ENCODE results near the gene TPI1.
A peak's percentile ranks its signal among the peaks of the same experiment; 100 is the strongest.
"Not testable (repeated sequence)": the region's sequence is repeated elsewhere in the genome, so short reads cannot be mapped to it uniquely, and the experiment has no call there.

The TPI1 gene

GRCh38 chr12:6889775-6890573, 22.6 kb downstream of the TPI1 start:
- not testable (repeated sequence) for H3K36me3 ChIP-seq (ENCODE audit: insufficient read depth, low read length); H3K4me1 ChIP-seq (ENCODE audit: insufficient read depth, low read length); H3K4me3 ChIP-seq (ENCODE audit: low read length)

GRCh38 chr12:6890789-6891645, 23.7 kb downstream of the TPI1 start:
- Histone ChIP-seq H3K4me1 (ENCODE audit: insufficient read depth, low read length) (peaks cover 6% of the 10 kb centered on the region), H3K27me3 (ENCODE audit: insufficient read depth, low read length) (no peaks in the 10 kb centered on the region), H3K36me3 (ENCODE audit: insufficient read depth, low read length) (no peaks in the 10 kb centered on the region), H3K4me3 (ENCODE audit: low read length) (peak overlapping the region; percentile 49), H2AFZ (ENCODE audit: low read depth, low read length) (peak overlapping the region; percentile 92), H3K9me3 (ENCODE audit: low read length) (no peaks in the 10 kb centered on the region)

More at GRCh38 chr12:6889775-6890573, 22.6 kb downstream of the TPI1 start:
- H3K27me3 ChIP-seq (ENCODE audit: insufficient read depth, low read length); H3K9me3 ChIP-seq (ENCODE audit: low read length): not testable (repeated sequence)
- peak overlapping the region; percentile 92 for H2AFZ ChIP-seq (ENCODE audit: low read depth, low read length)

- Histone ChIP-seq H3K9me3 (ENCODE audit: low read length) (no peaks in the 10 kb centered on the region), H3K27me3 (ENCODE audit: insufficient read depth, low read length) (no peaks in the 10 kb centered on the region), H3K36me3 (ENCODE audit: insufficient read depth, low read length) (no peaks in the 10 kb centered on the region), H3K4me1 (ENCODE audit: insufficient read depth, low read length) (peaks cover 6% of the 10 kb centered on the region), H3K4me3 (ENCODE audit: low read length) (peak overlapping the region; percentile 25), H2AFZ (ENCODE audit: low read depth, low read length) (peak overlapping the region; percentile 68)
Measured at GRCh38 chr12:6891646-6892001, 24.3 kb downstream of the TPI1 start.

DNA sequence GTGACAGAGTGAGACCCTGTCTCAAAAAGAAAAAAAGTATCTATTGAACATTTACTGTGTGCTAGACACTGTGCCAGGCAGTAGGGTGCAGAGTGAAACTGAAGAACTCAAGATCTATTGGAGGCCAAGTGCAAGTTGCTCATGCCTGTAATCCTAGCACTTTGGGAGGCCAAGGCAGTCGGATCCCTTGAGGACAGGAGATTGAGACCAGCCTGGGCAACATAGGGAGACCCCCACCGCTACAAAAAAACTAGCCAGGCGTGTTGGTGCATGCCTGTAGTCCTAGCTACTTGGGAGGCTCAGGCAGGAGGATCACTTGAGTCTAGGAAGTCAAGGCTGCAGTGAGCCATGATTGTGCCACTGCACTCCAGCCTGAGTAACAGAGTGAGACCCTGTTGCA, 25.4 kb downstream of the TPI1 start:
- not testable (repeated sequence) for H3K27me3 ChIP-seq (ENCODE audit: insufficient read depth, low read length); H3K9me3 ChIP-seq (ENCODE audit: low read length); H3K36me3 ChIP-seq (ENCODE audit: insufficient read depth, low read length); H3K4me3 ChIP-seq (ENCODE audit: low read length); H2AFZ ChIP-seq (ENCODE audit: low read depth, low read length); H3K4me1 ChIP-seq (ENCODE audit: insufficient read depth, low read length)

DNA sequence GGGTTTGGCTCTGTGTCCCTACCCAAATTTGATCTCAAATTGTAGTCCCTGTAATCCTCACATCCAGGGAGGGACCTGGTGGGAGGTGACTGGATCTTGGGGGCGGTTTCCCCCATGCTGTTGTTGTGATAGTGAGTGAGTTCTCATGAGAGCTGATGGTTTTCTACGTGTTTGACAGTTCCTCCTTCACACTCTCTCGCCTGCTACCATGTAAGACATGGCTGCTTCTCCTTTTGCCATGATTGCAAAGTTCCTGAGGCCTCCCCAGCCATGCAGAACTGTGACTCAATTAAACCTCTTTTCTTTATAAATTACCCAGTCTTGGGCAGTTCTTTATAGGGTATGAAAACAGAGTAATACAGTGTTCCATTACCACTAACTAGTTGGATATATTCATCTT, 27.0 kb downstream of the TPI1 start:
- no peaks in the 10 kb centered on the region for H3K9me3 ChIP-seq (ENCODE audit: low read length)
- no peaks in the 10 kb centered on the region for H3K36me3 ChIP-seq (ENCODE audit: insufficient read depth, low read length)
- peaks cover 6% of the 10 kb centered on the region for H3K4me1 ChIP-seq (ENCODE audit: insufficient read depth, low read length)
- H3K27me3 ChIP-seq (ENCODE audit: insufficient read depth, low read length), result no peaks in the 10 kb centered on the region
- H3K4me3 ChIP-seq (ENCODE audit: low read length), result no peak overlapping the region
- H2AFZ ChIP-seq (ENCODE audit: low read depth, low read length), result no peak overlapping the region

- no peak overlapping the region for H3K4me3 ChIP-seq (ENCODE audit: low read length)
- H3K27me3 ChIP-seq (ENCODE audit: insufficient read depth, low read length), result no peaks in the 10 kb centered on the region
- peaks cover 3% of the 10 kb centered on the region for H3K4me1 ChIP-seq (ENCODE audit: insufficient read depth, low read length)
- H3K36me3 ChIP-seq (ENCODE audit: insufficient read depth, low read length), result no peaks in the 10 kb centered on the region
- H3K9me3 ChIP-seq (ENCODE audit: low read length), result no peaks in the 10 kb centered on the region
- no peak overlapping the region for H2AFZ ChIP-seq (ENCODE audit: low read depth, low read length)
Measured at GRCh38 chr12:6896846-6897435, 29.6 kb downstream of the TPI1 start.

- Histone ChIP-seq H2AFZ (ENCODE audit: low read depth, low read length) (no peak overlapping the region), H3K36me3 (ENCODE audit: insufficient read depth, low read length) (no peaks in the 10 kb centered on the region), H3K9me3 (ENCODE audit: low read length) (no peaks in the 10 kb centered on the region), H3K27me3 (ENCODE audit: insufficient read depth, low read length) (no peaks in the 10 kb centered on the region), H3K4me3 (ENCODE audit: low read length) (no peak overlapping the region), H3K4me1 (ENCODE audit: insufficient read depth, low read length) (peaks cover 11% of the 10 kb centered on the region)
Measured at GRCh38 chr12:6899427-6899826, 32.1 kb downstream of the TPI1 start.

DNA sequence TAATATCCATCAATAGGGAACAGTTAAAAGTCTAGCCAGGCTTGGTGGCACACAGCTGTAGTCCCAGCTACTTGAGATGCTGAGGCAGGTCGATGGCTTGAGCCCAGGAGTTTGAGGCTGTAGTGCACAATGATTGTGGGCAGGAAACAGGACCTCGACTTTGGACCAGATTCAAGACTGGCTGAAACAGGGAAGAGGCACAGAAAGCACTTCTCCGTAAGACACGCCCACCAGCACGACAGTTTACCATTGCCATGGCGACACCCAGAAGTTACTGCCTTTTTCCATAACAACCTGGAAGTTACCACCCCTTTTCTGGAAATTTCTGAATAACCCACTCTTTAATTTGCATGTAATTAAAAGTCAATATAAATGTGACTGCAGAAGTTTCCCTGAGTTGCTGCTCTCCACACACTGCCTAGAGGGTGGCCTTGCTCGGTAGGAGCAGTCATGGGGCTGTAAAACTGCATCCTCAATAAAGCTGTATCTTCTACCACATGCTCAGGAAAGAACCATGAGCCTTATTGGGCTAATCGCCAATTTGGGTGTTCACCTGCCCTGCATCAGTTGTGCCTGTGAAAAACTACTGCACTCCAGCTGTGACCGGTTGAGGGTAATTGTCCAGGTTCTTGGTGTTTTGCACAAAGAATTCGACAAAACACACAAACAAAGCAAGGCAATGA, 32.6 kb downstream of the TPI1 start:
- Histone ChIP-seq H3K36me3 (ENCODE audit: insufficient read depth, low read length) (no peaks in the 10 kb centered on the region), H2AFZ (ENCODE audit: low read depth, low read length) (no peak overlapping the region), H3K4me1 (ENCODE audit: insufficient read depth, low read length) (peaks cover 13% of the 10 kb centered on the region), H3K27me3 (ENCODE audit: insufficient read depth, low read length) (no peaks in the 10 kb centered on the region), H3K9me3 (ENCODE audit: low read length) (no peaks in the 10 kb centered on the region), H3K4me3 (ENCODE audit: low read length) (no peak overlapping the region)

GRCh38 chr12:6902448-6902847, 35.1 kb downstream of the TPI1 start:
- Histone ChIP-seq H3K36me3 (ENCODE audit: insufficient read depth, low read length) (no peaks in the 10 kb centered on the region), H2AFZ (ENCODE audit: low read depth, low read length) (no peak overlapping the region), H3K27me3 (ENCODE audit: insufficient read depth, low read length) (no peaks in the 10 kb centered on the region), H3K9me3 (ENCODE audit: low read length) (no peaks in the 10 kb centered on the region), H3K4me1 (ENCODE audit: insufficient read depth, low read length) (peaks cover 18% of the 10 kb centered on the region), H3K4me3 (ENCODE audit: low read length) (no peak overlapping the region)

DNA sequence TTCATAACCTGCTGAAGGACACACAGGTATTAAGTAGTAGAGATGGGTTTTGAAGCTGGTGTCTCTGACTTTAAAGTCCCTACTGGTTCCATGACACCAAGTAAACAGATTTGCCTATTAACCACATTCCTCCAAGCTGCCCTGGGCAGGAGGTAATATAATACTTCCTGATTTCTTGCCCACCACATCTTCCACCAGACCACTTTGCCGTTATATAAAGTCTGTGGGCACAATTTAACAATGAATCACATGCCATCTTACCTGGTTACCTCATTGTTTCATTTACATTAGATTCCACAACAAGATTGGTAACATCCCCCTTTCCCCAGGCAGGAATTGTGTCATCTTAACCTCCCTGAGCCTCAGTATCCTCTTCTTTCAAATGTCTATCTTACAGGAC, 36.4 kb downstream of the TPI1 start:
- Histone ChIP-seq H3K9me3 (ENCODE audit: low read length) (no peaks in the 10 kb centered on the region), H3K4me3 (ENCODE audit: low read length) (no peak overlapping the region), H3K27me3 (ENCODE audit: insufficient read depth, low read length) (no peaks in the 10 kb centered on the region), H3K36me3 (ENCODE audit: insufficient read depth, low read length) (no peaks in the 10 kb centered on the region), H2AFZ (ENCODE audit: low read depth, low read length) (peak overlapping the region; percentile 86), H3K4me1 (ENCODE audit: insufficient read depth, low read length) (peaks cover 18% of the 10 kb centered on the region)

DNA sequence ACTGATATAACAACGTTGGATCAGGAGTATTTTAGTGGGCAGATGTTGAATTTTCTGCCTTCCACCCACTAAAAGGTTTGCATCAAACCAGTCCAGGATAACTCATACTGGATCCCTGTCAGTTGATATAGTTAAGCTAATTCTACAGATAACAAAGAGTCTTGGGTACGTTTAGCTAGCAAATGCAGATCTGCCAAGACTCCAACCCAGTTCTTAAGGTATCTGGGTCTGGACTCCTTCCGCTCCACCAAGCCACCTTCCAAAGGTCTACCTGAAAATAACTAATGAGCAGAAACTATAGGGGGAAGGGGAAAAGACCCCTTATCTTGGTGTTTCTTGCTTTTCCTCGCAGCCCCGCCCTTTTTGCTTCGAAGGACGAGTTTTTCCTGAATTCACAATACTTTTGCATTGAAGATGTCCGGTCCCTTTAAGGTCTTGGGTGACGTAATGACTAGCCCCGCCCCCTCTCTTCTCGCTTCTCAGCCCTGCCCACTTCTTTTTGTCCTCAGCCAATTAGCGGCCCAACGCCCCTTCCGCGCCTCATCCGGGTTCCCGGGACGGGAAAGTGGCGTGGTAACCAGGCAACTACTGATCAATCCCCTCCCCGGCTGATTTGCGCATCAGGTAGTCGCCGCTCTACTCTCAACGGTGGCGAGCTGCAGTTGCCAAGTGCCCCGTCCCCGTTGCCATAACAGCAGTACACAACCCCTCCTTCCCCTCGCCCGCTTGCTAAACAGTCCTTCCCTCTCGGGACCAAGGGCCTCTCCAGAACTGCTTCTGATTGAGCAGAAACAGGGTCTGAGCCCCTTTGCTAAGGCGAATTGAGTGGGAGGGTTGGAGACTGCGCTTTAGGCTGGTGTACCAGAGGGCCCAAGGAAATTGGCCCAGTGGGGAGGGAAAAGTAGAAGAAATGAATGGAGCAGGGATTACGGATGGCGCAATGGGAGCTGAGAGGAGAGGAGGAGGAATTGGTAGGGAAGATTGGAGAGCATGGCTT, 37.2 kb downstream of the TPI1 start, which contains the start of gene LRRC23:
TSS of gene LRRC23 (plus strand) at position 543 of the 997 bp plus-strand sequence. CDS start 812 bp downstream, outside the sequence.
- H3K36me3 ChIP-seq (ENCODE audit: insufficient read depth, low read length), result no peaks in the 10 kb centered on the region
- H2AFZ ChIP-seq (ENCODE audit: low read depth, low read length), result peak within 1 kb of the TSS; percentile 86
- no peaks in the 10 kb centered on the region for H3K9me3 ChIP-seq (ENCODE audit: low read length)
- H3K27me3 ChIP-seq (ENCODE audit: insufficient read depth, low read length), result no peaks in the 10 kb centered on the region
- H3K4me3 ChIP-seq (ENCODE audit: low read length), result peak within 1 kb of the TSS; percentile 49
- H3K4me1 ChIP-seq (ENCODE audit: insufficient read depth, low read length), result peaks cover 18% of the 10 kb centered on the region
